Natural killer cell (primary cell): ENCODE measurements around the gene MLKL. TPM values are rescaled to one million over a fixed set of nuclear protein-coding genes. Genes with fewer than 3 reads are reported as not detected.

Experiments
- ATAC-seq, 3 donors: fragments of 150-1000 bp in 2 of 3; fragments of 200-7000 bp in 1 of 3; cut with Tn5 transposase; 1 replicate in 1 of 3; 2 replicates in 2 of 3; pipeline ENCODE4 v1.10.0; 2021; ENCODE audit warnings: mild to moderate bottlenecking in 2 of 3, moderate library complexity in 2 of 3
- DNase-seq, 2 donors: peaks; one replicate each; pipeline versions ENCODE4 v3.0.0 to v3.0.0-alpha.2; 2013 to 2021; ENCODE audit warnings: mixed read lengths in 1 of 2
- H3K27ac ChIP-seq: one replicate; pipeline ENCODE4 v1.5.1; 2013; ENCODE audit warnings: mild to moderate bottlenecking, low read length
- H3K27me3 ChIP-seq: one replicate; pipeline ENCODE4 v1.6.1; 2013; ENCODE audit warnings: low read length; ENCODE audit not compliant: control insufficient read depth, insufficient read depth
- H3K36me3 ChIP-seq: one replicate; pipeline ENCODE4 v1.6.1; 2013; ENCODE audit warnings: low read length; ENCODE audit not compliant: control insufficient read depth, insufficient read depth
- H3K4me1 ChIP-seq: one replicate; pipeline ENCODE4 v1.6.1; 2013; ENCODE audit warnings: low read length; ENCODE audit not compliant: control insufficient read depth, insufficient read depth
- H3K4me3 ChIP-seq: one replicate; pipeline ENCODE4 v1.5.1; 2013; ENCODE audit warnings: low read length
- H3K9me3 ChIP-seq: one replicate; pipeline ENCODE4 v1.6.1; 2013; ENCODE audit warnings: low read length; ENCODE audit not compliant: control insufficient read depth, insufficient read depth
- H3K27ac Mint-ChIP-seq, 2 donors: one replicate each; pipeline ENCODE4 v1.8.0; 2022; ENCODE audit warnings: mild to moderate bottlenecking in 2 of 2, mixed read lengths in 2 of 2, moderate library complexity in 1 of 2
- H3K27me3 Mint-ChIP-seq, 2 donors: one replicate each; pipeline ENCODE4 v1.8.0; 2022; ENCODE audit warnings: low read depth in 2 of 2, mixed read lengths in 2 of 2
- H3K36me3 Mint-ChIP-seq: one replicate; pipeline ENCODE4 v1.8.0; 2022; ENCODE audit warnings: mixed read lengths
- H3K4me1 Mint-ChIP-seq, 2 donors: one replicate each; pipeline ENCODE4 v1.8.0; 2022; ENCODE audit warnings: mixed read lengths in 2 of 2
- H3K4me3 Mint-ChIP-seq: one replicate; pipeline ENCODE4 v1.8.0; 2022; ENCODE audit warnings: mild to moderate bottlenecking, moderate library complexity, mixed read lengths
- H3K9me3 Mint-ChIP-seq, 2 donors: one replicate each; pipeline ENCODE4 v1.8.0; 2022; ENCODE audit warnings: mixed read lengths in 2 of 2
- CTCF ChIP-seq: fragments of 200-600 bp; IDR thresholded peaks from one replicate; pipeline ENCODE4 v1.8.0; 2022; ENCODE audit warnings: antibody characterized with exemption
- WGBS: methylation state at CpG from one replicate; pipeline ENCODE4 v1.1.7; 2013; ENCODE audit warnings: missing lambda C conversion rate; ENCODE audit not compliant: insufficient coverage; 5-methylcytosine and 5-hydroxymethylcytosine counted together
- intact Hi-C: fragments of 100-400 bp; cut with micrococcal nuclease; formaldehyde crosslinking; loops from one replicate; pipeline ENCODE4 v1.14.2; 2022
- total RNA-seq, 4 donors: library from RNA; stranded (reverse); fragments of 120-200 nt in 1 of 4; gene quantifications; one replicate each; pipeline versions ENCODE4 v1.2.3 to v1.2.4, GENCODE V29; 2013 to 2022

Gene MLKL
- total RNA-seq, 3 donors from 2014 or later (not counting 1 experiment from before 2014, with no cell fraction given) = 39.8 to 57.5 (median 52.1) TPM

- Histone ChIP-seq H3K36me3 (peaks cover 54% of the 10 kb centered on the region), H3K4me3 (no peak overlapping the region), H3K4me1 (no peaks in the 10 kb centered on the region), H3K27me3 (no peaks in the 10 kb centered on the region), H3K27ac (no peak overlapping the region), H3K9me3 (no peaks in the 10 kb centered on the region)
- Mint-ChIP-seq H3K4me3 (no peak overlapping the region), H3K36me3 (peaks cover 8% of the 10 kb centered on the region), H3K4me1 (no peaks in the 10 kb centered on the region), H3K27me3 (no peaks in the 10 kb centered on the region), H3K27ac (peak overlapping the region in 1 of 2 donors; percentile 23), H3K9me3 (no peaks in the 10 kb centered on the region)
- intact Hi-C loops = no loop called here
- DNase-seq (no peak), ATAC-seq (no peak)
- 98% methylated on average over 8 of the region's 8 CpGs for WGBS
- TF ChIP-seq CTCF = no peak
Measured at GRCh38 chr16:74641969-74642368, 58.7 kb downstream of the MLKL start.

- Mint-ChIP-seq H3K4me3 (no peak overlapping the region), H3K27ac (peak overlapping the region in 1 of 2 donors; percentile 64), H3K27me3 (no peaks in the 10 kb centered on the region), H3K4me1 (no peaks in the 10 kb centered on the region), H3K9me3 (no peaks in the 10 kb centered on the region), H3K36me3 (peaks cover 8% of the 10 kb centered on the region)
- Histone ChIP-seq H3K9me3 (no peaks in the 10 kb centered on the region), H3K27ac (no peak overlapping the region), H3K36me3 (peaks cover 49% of the 10 kb centered on the region), H3K27me3 (no peaks in the 10 kb centered on the region), H3K4me1 (no peaks in the 10 kb centered on the region), H3K4me3 (no peak overlapping the region)
- intact Hi-C loops = no loop called here
- no peak for ATAC-seq
- WGBS = 98% methylated on average over 7 of the region's 7 CpGs
- DNase-seq = no peak
- TF ChIP-seq CTCF = no peak
Measured at GRCh38 chr16:74637742-74638453, 62.8 kb downstream of the MLKL start.

GRCh38 chr16:74635303-74635702, 65.4 kb downstream of the MLKL start:
- Histone ChIP-seq H3K9me3 (no peaks in the 10 kb centered on the region), H3K4me3 (no peak overlapping the region), H3K27ac (no peak overlapping the region), H3K27me3 (no peaks in the 10 kb centered on the region), H3K4me1 (no peaks in the 10 kb centered on the region), H3K36me3 (peaks cover 65% of the 10 kb centered on the region)
- no peak for ATAC-seq
- no peak for TF ChIP-seq CTCF
- Mint-ChIP-seq H3K27ac (no peak overlapping the region), H3K4me3 (no peak overlapping the region), H3K4me1 (no peaks in the 10 kb centered on the region), H3K9me3 (no peaks in the 10 kb centered on the region), H3K27me3 (no peaks in the 10 kb centered on the region), H3K36me3 (peaks cover 11% of the 10 kb centered on the region)
- intact Hi-C loops = no loop called here
- DNase-seq = no peak
- WGBS = 67% methylated on average over 3 of the region's 5 CpGs

- no peak overlapping the region for H3K27ac ChIP-seq
- H3K4me1 ChIP-seq = no peaks in the 10 kb centered on the region
- peaks cover 68% of the 10 kb centered on the region for H3K36me3 ChIP-seq
- Mint-ChIP-seq H3K27ac (no peak overlapping the region), H3K4me3 (no peak overlapping the region), H3K9me3 (no peaks in the 10 kb centered on the region), H3K4me1 (no peaks in the 10 kb centered on the region), H3K27me3 (no peaks in the 10 kb centered on the region), H3K36me3 (peaks cover 19% of the 10 kb centered on the region)
- no peak for TF ChIP-seq CTCF
- ATAC-seq = no peak
- H3K4me3 ChIP-seq = no peak overlapping the region
- no peak for DNase-seq
- no peaks in the 10 kb centered on the region for H3K27me3 ChIP-seq
- intact Hi-C loops = no loop called here
- 99% methylated on average over 6 of the region's 7 CpGs for WGBS
- H3K9me3 ChIP-seq = no peaks in the 10 kb centered on the region
Measured at GRCh38 chr16:74633686-74634085, 67.0 kb downstream of the MLKL start.
